NCI-H1105 treated with DMSO at 0.1 percent for 48 hours (cell line): ENCODE data around the gene ACTN4.
"Not testable (repeated sequence)": the region's sequence is repeated elsewhere in the genome, so short reads cannot be mapped to it uniquely, and the experiment has no call there.

Experiments
- DNase-seq: peaks from one replicate; lab custom pipeline; 2025; lab: John Stamatoyannopoulos, UW

ACTN4 gene

GRCh38 chr19:38737921-38738737 is 90.7 kb downstream of the ACTN4 start:
- no peak for DNase-seq

GRCh38 chr19:38739440-38740256 is 92.2 kb downstream of the ACTN4 start:
- no peak for DNase-seq

DNA sequence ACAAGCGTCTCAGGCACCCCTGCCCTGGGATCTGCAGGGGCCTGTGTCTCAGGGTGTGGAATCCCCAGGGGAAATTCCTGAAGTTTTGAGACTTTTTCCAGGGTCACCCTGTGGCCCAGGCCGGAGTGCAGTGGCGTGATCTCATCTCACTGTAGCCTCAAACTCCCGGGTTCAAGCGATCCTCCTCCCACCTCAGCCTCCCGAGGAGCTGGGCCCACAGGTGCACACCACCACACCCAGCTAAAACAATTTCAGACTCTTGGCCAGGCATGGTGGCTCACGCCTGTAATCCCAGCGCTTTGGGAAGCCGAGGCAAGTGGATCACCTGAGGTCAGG is 92.8 kb downstream of the ACTN4 start:
- DNase-seq = no peak

DNA sequence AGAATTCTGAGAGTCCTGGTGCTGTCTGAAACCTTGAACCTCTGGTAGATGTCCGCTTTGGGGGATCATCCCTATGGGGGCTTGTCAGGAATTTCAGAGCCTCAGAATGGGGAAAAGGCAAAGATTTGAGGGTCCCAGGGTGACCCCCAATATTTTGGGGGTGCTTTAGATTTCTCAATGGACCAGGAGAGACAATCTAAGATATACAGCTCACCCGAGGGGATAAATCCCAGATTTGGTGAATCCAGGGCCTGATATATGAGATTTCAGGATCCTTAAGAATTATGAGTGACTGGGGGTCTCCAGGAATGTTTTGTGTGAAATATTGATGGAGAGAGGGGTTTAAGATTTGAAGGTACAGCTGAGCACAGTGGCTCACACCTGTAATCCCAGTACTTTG is 93.5 kb downstream of the ACTN4 start:
- DNase-seq = no peak

- DNase-seq = no peak
These were observed 94.2 kb downstream of the ACTN4 start for GRCh38 chr19:38741670-38742069.

- DNase-seq = no peak
These were observed 94.8 kb downstream of the ACTN4 start for GRCh38 chr19:38742296-38742695.

GRCh38 chr19:38742906-38743305 is 95.5 kb downstream of the ACTN4 start:
- no peak for DNase-seq

DNA sequence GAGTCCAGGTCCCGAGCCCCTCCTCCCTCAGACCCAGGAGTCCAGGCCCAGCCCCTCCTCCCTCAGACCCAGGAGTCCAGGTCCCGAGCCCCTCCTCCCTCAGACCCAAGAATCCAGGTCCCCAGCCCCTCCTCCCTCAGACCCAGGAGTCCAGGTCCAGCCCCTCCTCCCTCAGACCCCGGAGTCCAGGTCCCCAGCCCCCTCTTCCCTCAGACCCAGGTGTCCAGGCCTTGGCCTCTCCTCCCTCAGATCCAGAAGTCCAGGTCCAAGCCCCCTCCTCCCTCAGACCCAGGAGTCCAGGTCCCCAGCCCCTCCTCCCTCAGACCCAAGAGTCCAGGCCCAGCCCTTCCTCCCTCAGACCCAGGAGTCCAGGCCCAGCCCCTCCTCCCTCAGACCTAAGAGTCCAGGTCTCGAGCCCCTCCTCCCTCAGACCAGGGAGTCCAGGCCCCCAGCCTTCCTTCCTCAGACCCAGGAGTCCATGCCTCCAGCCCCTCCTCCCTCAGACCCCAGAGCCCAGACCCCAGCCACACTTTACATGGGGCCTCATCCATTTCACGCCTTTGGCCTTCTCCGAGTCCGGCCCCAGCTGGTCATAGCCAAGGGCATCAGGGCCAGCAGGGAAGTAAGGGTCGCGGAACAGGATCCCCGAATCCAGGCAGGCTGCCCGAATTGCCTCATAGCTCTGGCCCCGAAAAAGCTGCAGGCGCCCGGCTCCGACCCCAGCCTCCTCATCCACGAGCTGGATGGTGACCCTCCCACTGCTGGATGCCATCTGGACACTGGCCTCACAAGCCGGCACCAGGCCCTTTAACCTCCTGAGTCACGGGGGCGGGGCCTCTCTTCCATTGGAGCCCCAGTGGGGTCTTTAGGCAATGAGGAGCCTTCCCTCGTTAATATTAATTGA is 96.2 kb downstream of the ACTN4 start:
- no peak for DNase-seq

DNA sequence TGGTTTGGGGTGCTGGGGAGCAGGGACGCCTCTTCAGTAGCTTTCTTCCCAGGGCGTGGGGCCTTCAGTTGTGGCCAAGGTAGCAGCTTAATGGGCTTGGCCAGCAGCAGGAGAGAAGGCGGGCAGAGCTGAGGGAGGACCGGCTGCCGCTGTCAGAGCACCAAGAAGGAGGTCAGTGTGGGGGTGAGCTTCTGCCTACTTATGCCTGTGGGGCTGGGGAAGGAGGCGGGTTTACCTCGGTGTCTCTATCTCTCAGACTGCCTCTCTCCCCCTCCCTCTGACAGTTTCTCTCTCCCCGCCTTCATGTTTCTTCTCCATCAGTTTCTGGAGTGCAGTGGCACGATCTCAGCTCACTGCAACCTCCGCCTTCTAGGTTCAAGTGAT is 96.8 kb downstream of the ACTN4 start, which contains the start of gene CAPN12:
TSS of gene CAPN12 (minus strand) at position 177 of the 384 bp plus-strand sequence. CDS start 309 bp downstream, outside the sequence.
- DNase-seq = no peak

GRCh38 chr19:38744874-38745273 is 97.4 kb downstream of the ACTN4 start:
- no peak for DNase-seq

- no peak for DNase-seq
These were observed 97.9 kb downstream of the ACTN4 start for GRCh38 chr19:38745316-38745715.

- DNase-seq = not testable (repeated sequence)
These were observed 106.3 kb downstream of the ACTN4 start for GRCh38 chr19:38753783-38754182.

GRCh38 chr19:38754196-38754595 is 106.7 kb downstream of the ACTN4 start:
- DNase-seq = not testable (repeated sequence)

GRCh38 chr19:38759590-38760003 is 112.1 kb downstream of the ACTN4 start:
- no peak for DNase-seq

DNA sequence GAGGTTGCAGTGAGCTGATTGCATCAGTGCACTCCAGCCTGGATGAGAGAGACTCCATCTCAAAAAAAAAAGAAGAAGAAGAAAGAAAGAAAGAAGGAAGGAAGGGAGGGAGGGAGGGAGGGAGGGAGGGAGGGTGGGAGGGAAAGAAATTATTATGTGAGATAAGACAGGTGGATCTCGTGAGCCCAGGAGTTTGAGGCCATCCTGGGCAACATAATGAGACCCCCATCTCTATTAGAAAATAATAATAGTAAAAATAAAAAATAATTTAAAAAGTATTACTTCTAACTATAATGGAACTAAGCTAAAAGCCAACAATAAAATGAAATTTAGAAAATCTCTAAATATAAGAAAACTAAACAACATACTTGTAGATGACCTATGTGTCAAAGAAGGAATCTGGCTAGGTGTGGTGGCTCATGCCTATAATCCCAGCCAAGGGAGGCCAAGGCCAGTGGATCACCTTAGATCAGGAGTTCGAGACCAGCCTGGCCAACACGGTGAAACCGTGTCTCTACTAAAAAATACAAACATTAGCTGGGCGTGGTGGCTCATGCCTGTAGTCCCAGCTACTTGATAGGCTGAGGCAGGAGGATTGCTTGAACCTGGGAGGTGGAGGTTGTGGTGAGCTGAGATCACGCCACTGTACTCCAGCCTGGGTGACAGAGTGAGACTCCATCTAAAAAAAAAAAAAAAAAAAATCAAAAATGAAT is 113.5 kb downstream of the ACTN4 start:
- DNase-seq = not testable (repeated sequence)

DNA sequence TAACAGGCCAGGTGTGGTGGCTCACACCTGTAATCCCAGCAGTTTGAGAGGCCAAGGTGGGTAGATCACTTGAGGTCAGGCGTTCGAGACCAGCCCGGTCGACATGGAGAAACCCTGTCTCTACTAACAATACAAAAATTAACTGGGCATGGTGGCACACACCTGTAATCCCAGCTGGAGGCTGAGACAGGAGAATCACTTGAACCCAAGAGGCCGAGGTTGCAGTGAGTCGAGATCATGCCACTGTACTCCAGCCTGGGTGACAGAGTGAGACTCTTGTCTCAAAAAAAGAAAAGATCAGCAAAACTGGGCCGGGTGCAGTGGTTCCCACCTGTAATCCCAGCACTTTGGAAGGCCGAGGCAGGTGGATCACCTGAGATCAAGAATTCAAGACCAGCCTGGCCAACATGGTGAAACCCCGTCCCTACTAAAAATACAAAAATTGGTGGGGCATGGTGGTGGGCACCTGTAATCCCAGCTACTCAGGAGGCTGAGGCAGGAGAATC is 114.5 kb downstream of the ACTN4 start:
- DNase-seq = not testable (repeated sequence)

DNA sequence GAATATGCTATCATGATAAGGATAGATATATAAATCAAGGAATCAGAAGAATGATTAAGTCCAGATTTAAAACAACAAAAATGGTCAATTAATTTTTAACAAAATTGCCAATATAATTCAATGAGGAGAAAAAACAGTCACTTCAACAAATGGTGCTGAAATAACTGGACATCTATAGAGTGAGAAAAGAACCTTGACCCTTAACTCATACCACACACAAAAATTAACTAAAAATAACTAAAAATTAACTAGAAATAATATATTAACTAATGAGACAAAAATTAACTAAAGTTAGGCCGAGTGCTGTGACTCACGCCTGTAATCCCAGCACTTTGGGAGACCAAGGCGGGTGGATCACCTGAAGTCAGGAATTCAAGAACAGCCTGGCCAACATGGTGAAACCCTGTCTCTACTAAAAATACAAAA is 116.4 kb downstream of the ACTN4 start:
- no peak for DNase-seq

GRCh38 chr19:38765214-38765613 is 117.8 kb downstream of the ACTN4 start:
- DNase-seq = no peak

DNA sequence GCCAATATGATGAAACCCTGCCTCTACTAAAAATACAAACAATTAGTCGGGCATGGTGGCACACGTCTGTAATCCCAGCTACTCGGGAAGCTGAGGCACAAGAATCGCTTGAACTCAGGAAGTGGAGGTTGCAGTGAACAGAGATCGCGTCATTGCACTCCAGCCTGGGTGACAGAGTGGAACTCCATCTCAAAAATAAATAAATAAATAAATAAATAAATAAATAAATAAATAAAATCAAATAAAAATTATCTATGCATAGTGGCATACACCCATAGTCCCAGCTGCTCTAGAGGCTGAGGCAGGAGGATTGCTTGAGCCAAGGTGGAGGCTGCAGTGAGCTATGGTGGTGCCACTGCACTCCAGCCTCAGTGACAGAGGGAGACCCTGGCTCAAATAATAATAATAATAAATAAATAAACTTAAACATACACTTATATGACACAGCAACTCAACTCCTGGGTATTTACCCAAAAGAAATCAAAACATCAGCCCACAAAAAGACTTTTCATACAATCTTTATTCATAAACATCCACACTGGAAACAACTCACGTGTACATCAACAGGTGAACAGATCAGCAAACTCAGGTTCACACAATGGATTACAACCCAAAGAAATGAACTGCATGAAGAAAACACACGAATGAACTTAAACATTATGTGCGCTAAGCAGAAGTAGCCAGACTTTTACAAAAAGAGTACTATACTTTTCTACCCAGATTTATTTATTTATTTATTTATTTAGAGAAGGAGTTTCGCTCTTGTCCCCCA is 119.0 kb downstream of the ACTN4 start:
- no peak for DNase-seq

DNA sequence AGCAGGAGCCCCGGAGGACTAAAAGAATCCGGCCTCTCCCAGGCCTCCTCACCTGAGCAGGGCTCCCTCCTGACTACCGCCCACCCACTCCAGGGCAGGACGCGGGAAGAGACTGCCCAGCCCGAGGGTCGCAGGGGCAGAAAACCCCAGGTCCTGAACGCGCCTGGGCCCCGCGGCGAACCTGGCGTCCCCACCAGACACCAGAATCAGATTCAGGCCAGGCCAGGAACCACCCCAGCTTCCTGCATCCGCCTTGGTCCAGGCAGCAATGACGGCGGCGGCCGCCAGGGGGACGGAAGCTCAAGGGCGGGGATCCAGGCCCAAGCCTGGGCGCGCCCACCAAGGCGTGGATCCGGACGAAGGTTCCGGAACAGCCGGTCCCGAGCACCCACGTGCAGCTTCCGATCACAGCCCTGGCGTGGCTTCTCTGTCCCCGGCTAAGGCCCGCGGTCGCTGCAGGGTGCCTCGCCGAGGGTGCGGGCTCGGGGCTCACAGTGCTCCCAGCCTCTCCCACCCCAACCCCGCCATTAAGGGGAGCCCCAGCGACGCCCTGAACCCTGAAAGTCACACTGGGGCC is 122.3 kb downstream of the ACTN4 start:
- no peak for DNase-seq
